ENCODE data around the gene DPP6.
"Not testable (repeated sequence)": the region's sequence is repeated elsewhere in the genome, so short reads cannot be mapped to it uniquely, and the experiment has no call there.

Gene DPP6

GRCh38 chr7:154051643-154052529 is at the start of gene DPP6:
Gene DPP6 (plus strand): TSS chr7:154052398.
- not testable (repeated sequence) for DNase-seq (ENCODE audit: low read depth); H3K4me3 ChIP-seq (ENCODE audit: control insufficient read depth, low read depth, low read length)

GRCh38 chr7:154009423-154009911 is 42.7 kb upstream of the DPP6 start:
- not testable (repeated sequence) for DNase-seq (ENCODE audit: low read depth); H3K4me3 ChIP-seq (ENCODE audit: control insufficient read depth, low read depth, low read length)

GRCh38 chr7:154010726-154011568 is 41.3 kb upstream of the DPP6 start:
- not testable (repeated sequence) for H3K4me3 ChIP-seq (ENCODE audit: control insufficient read depth, low read depth, low read length); DNase-seq (ENCODE audit: low read depth)

GRCh38 chr7:154012800-154013199 is 39.4 kb upstream of the DPP6 start:
- DNase-seq (ENCODE audit: low read depth); H3K4me3 ChIP-seq (ENCODE audit: control insufficient read depth, low read depth, low read length): not testable (repeated sequence)

- not testable (repeated sequence) for H3K4me3 ChIP-seq (ENCODE audit: control insufficient read depth, low read depth, low read length); DNase-seq (ENCODE audit: low read depth)
These were observed 36.6 kb upstream of the DPP6 start for GRCh38 chr7:154015636-154016035.

- not testable (repeated sequence) for DNase-seq (ENCODE audit: low read depth); H3K4me3 ChIP-seq (ENCODE audit: control insufficient read depth, low read depth, low read length)
These were observed 33.8 kb upstream of the DPP6 start for GRCh38 chr7:154018354-154018753.

- H3K4me3 ChIP-seq (ENCODE audit: control insufficient read depth, low read depth, low read length); DNase-seq (ENCODE audit: low read depth): not testable (repeated sequence)
These were observed 24.4 kb upstream of the DPP6 start for GRCh38 chr7:154027805-154028204.

- DNase-seq (ENCODE audit: low read depth); H3K4me3 ChIP-seq (ENCODE audit: control insufficient read depth, low read depth, low read length): not testable (repeated sequence)
These were observed 21.6 kb upstream of the DPP6 start for GRCh38 chr7:154030476-154031080.

GRCh38 chr7:154039466-154040165 is 12.6 kb upstream of the DPP6 start:
- H3K4me3 ChIP-seq (ENCODE audit: control insufficient read depth, low read depth, low read length); DNase-seq (ENCODE audit: low read depth): not testable (repeated sequence)

GRCh38 chr7:154050394-154050793 is 1.8 kb upstream of the DPP6 start:
- not testable (repeated sequence) for H3K4me3 ChIP-seq (ENCODE audit: control insufficient read depth, low read depth, low read length); DNase-seq (ENCODE audit: low read depth)

- not testable (repeated sequence) for DNase-seq (ENCODE audit: low read depth); H3K4me3 ChIP-seq (ENCODE audit: control insufficient read depth, low read depth, low read length)
These were observed 1.1 kb upstream of the DPP6 start for GRCh38 chr7:154051006-154051642.

- not testable (repeated sequence) for DNase-seq (ENCODE audit: low read depth)
These were observed 493 bp downstream of the DPP6 start for GRCh38 chr7:154052530-154053252.

GRCh38 chr7:154053466-154054312 is 1.5 kb downstream of the DPP6 start:
- not testable (repeated sequence) for H3K4me3 ChIP-seq (ENCODE audit: control insufficient read depth, low read depth, low read length); DNase-seq (ENCODE audit: low read depth)

More at GRCh38 chr7:154052530-154053252, 493 bp downstream of the DPP6 start:
- H3K4me3 ChIP-seq (ENCODE audit: control insufficient read depth, low read depth, low read length) = not testable (repeated sequence)

- DNase-seq (ENCODE audit: low read depth); H3K4me3 ChIP-seq (ENCODE audit: control insufficient read depth, low read depth, low read length): not testable (repeated sequence)
These were observed 2.5 kb downstream of the DPP6 start for GRCh38 chr7:154054664-154055063.

- H3K4me3 ChIP-seq (ENCODE audit: control insufficient read depth, low read depth, low read length) = not testable (repeated sequence)
- DNase-seq (ENCODE audit: low read depth) = peak; percentile 30
These were observed 3.4 kb downstream of the DPP6 start for GRCh38 chr7:154055491-154056106.

- H3K4me3 ChIP-seq (ENCODE audit: control insufficient read depth, low read depth, low read length); DNase-seq (ENCODE audit: low read depth): not testable (repeated sequence)
These were observed 6.6 kb downstream of the DPP6 start for GRCh38 chr7:154058783-154059182.

All from fibroblast of mammary gland (primary cell).